Measurements from ENCODE around the gene TXNDC5. TPM values are rescaled to one million over a fixed set of nuclear protein-coding genes. Genes with fewer than 3 reads are reported as not detected.

TXNDC5 gene
- total and polyA plus RNA-seq, 2 experiments from 2014 or later, result 42.9 to 210 TPM

DNA sequence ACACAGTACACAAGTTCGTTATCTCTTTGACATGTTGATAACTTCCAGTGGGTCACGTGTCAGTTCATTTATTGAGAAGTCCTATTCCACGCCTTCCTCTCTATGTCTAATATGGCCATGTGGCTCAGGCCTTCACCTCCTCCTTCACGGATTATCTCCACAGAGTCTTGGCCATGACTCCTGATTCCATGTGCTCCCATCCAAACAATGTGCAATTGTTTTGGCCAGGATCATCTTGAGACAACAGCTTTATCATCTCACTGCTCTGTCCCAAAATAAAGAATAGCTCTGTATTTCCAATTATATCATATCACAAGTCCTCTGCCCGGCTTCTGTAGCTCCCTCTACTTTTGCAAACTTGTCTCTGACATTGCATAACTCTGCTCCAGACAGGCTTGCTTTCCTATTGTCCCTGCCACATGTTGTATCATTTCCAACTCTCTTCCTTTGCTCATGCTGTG, 11.1 kb upstream of the TXNDC5 start:
- peaks cover 10% of the 10 kb centered on the region for H3K36me3 Mint-ChIP-seq (ENCODE audit: low read depth)
- no peaks in the 10 kb centered on the region for H3K79me2 ChIP-seq (replicated peaks; ENCODE audit: insufficient read depth)
- peaks cover 4% of the 10 kb centered on the region; the same call in 1 of the 2 replicates for H3K36me3 ChIP-seq (ENCODE audit: insufficient read depth)
- H3K4me3 ChIP-seq, result no peak overlapping the region
- no peaks in the 10 kb centered on the region for H3F3A ChIP-seq (replicated peaks; ENCODE audit: low read depth)
- no peak overlapping the region for H3K4me2 ChIP-seq
- H3K4me3 Mint-ChIP-seq, result no peak overlapping the region
- DNase-seq (ENCODE audit: low spot score) (no peak), ATAC-seq (no peak)
- H3K27ac ChIP-seq (ENCODE audit: low read depth), result no peak overlapping the region
- no peaks in the 10 kb centered on the region for H3K4me1 ChIP-seq (ENCODE audit: insufficient read depth)
- TF ChIP-seq POLR2AphosphoS5 (IDR thresholded peaks at IDR 0.05; ENCODE audit: low read depth), result no peak
- no peak for TF ChIP-seq EZH2 (IDR thresholded peaks at IDR 0.05; ENCODE audit: low read depth, unreplicated experiment)
- H2AFZ ChIP-seq, result no peak overlapping the region
- H3K9me3 Mint-ChIP-seq, result peaks cover 30% of the 10 kb centered on the region
- H3K4me1 Mint-ChIP-seq, result no peaks in the 10 kb centered on the region
- H3K9me2 ChIP-seq (ENCODE audit: insufficient read depth), result 0 out of 2 replicates have a peak, but pooled peaks cover 3% of the 10 kb centered on the region
- no peaks in the 10 kb centered on the region for H3K27me3 ChIP-seq (ENCODE audit: insufficient read depth)
- no peak overlapping the region for H3K27ac Mint-ChIP-seq
- H4K20me1 ChIP-seq (replicated peaks; ENCODE audit: insufficient read depth), result no peaks in the 10 kb centered on the region
- H3K27me3 Mint-ChIP-seq (ENCODE audit: insufficient read depth, low read depth, poor library complexity), result no peaks in the 10 kb centered on the region

DNA sequence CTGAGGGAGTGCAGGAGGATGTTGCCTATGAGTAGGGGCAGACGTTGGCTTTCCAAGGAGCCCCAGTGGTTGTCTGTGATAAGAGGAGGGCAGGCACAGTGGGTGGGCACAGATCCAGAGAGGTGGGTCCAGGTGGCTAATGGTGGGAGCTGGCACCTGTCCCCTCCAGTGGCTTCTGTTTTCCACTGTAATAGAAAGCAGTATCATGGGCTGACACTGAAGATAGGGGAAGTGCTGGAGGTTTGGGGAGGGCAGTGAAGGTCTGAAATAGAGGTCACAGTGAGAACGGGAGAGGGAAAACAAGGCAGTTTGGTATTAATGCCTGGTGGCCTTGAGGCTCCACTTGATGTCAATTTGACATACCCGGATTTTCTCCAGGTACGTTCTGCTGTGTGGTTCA, 10.5 kb upstream of the TXNDC5 start:
- Mint-ChIP-seq H3K9me3 (peaks cover 25% of the 10 kb centered on the region), H3K4me3 (no peak overlapping the region), H3K27ac (no peak overlapping the region), H3K36me3 (ENCODE audit: low read depth) (peaks cover 10% of the 10 kb centered on the region), H3K4me1 (no peaks in the 10 kb centered on the region), H3K27me3 (ENCODE audit: insufficient read depth, low read depth, poor library complexity) (no peaks in the 10 kb centered on the region)
- Histone ChIP-seq H3F3A (replicated peaks; ENCODE audit: low read depth) (no peaks in the 10 kb centered on the region), H3K4me2 (no peak overlapping the region), H3K36me3 (ENCODE audit: insufficient read depth) (peaks cover 4% of the 10 kb centered on the region; the same call in 1 of the 2 replicates), H3K27me3 (ENCODE audit: insufficient read depth) (no peaks in the 10 kb centered on the region), H3K79me2 (replicated peaks; ENCODE audit: insufficient read depth) (no peaks in the 10 kb centered on the region), H2AFZ (no peak overlapping the region), H4K20me1 (replicated peaks; ENCODE audit: insufficient read depth) (no peaks in the 10 kb centered on the region), H3K9me2 (ENCODE audit: insufficient read depth) (0 out of 2 replicates have a peak, but pooled peaks cover 3% of the 10 kb centered on the region), H3K27ac (ENCODE audit: low read depth) (no peak overlapping the region), H3K4me1 (ENCODE audit: insufficient read depth) (no peaks in the 10 kb centered on the region), H3K4me3 (no peak overlapping the region)
- DNase-seq (ENCODE audit: low spot score) (no peak), ATAC-seq (no peak)
- no peak for TF ChIP-seq POLR2AphosphoS5 (IDR thresholded peaks at IDR 0.05; ENCODE audit: low read depth)
- TF ChIP-seq ZNF114 (CRISPR knock-in tag; IDR thresholded peaks at IDR 0.05), result no peak
- TF ChIP-seq, protein P1, sequence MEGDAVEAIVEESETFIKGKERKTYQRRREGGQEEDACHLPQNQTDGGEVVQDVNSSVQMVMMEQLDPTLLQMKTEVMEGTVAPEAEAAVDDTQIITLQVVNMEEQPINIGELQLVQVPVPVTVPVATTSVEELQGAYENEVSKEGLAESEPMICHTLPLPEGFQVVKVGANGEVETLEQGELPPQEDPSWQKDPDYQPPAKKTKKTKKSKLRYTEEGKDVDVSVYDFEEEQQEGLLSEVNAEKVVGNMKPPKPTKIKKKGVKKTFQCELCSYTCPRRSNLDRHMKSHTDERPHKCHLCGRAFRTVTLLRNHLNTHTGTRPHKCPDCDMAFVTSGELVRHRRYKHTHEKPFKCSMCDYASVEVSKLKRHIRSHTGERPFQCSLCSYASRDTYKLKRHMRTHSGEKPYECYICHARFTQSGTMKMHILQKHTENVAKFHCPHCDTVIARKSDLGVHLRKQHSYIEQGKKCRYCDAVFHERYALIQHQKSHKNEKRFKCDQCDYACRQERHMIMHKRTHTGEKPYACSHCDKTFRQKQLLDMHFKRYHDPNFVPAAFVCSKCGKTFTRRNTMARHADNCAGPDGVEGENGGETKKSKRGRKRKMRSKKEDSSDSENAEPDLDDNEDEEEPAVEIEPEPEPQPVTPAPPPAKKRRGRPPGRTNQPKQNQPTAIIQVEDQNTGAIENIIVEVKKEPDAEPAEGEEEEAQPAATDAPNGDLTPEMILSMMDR (conservative IDR thresholded peaks at IDR 0.05; ENCODE audit: low read depth in 2 of 2), result no peak
- TF ChIP-seq STAT1 (IDR thresholded peaks at IDR 0.05; ENCODE audit: unreplicated experiment), result no peak
- no peak for TF ChIP-seq NANOG (IDR thresholded peaks at IDR 0.05; ENCODE audit: borderline replicate concordance)
- TF ChIP-seq, protein P2, sequence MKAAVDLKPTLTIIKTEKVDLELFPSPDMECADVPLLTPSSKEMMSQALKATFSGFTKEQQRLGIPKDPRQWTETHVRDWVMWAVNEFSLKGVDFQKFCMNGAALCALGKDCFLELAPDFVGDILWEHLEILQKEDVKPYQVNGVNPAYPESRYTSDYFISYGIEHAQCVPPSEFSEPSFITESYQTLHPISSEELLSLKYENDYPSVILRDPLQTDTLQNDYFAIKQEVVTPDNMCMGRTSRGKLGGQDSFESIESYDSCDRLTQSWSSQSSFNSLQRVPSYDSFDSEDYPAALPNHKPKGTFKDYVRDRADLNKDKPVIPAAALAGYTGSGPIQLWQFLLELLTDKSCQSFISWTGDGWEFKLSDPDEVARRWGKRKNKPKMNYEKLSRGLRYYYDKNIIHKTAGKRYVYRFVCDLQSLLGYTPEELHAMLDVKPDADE (IDR thresholded peaks at IDR 0.05), result no peak
- TF ChIP-seq, protein P3, sequence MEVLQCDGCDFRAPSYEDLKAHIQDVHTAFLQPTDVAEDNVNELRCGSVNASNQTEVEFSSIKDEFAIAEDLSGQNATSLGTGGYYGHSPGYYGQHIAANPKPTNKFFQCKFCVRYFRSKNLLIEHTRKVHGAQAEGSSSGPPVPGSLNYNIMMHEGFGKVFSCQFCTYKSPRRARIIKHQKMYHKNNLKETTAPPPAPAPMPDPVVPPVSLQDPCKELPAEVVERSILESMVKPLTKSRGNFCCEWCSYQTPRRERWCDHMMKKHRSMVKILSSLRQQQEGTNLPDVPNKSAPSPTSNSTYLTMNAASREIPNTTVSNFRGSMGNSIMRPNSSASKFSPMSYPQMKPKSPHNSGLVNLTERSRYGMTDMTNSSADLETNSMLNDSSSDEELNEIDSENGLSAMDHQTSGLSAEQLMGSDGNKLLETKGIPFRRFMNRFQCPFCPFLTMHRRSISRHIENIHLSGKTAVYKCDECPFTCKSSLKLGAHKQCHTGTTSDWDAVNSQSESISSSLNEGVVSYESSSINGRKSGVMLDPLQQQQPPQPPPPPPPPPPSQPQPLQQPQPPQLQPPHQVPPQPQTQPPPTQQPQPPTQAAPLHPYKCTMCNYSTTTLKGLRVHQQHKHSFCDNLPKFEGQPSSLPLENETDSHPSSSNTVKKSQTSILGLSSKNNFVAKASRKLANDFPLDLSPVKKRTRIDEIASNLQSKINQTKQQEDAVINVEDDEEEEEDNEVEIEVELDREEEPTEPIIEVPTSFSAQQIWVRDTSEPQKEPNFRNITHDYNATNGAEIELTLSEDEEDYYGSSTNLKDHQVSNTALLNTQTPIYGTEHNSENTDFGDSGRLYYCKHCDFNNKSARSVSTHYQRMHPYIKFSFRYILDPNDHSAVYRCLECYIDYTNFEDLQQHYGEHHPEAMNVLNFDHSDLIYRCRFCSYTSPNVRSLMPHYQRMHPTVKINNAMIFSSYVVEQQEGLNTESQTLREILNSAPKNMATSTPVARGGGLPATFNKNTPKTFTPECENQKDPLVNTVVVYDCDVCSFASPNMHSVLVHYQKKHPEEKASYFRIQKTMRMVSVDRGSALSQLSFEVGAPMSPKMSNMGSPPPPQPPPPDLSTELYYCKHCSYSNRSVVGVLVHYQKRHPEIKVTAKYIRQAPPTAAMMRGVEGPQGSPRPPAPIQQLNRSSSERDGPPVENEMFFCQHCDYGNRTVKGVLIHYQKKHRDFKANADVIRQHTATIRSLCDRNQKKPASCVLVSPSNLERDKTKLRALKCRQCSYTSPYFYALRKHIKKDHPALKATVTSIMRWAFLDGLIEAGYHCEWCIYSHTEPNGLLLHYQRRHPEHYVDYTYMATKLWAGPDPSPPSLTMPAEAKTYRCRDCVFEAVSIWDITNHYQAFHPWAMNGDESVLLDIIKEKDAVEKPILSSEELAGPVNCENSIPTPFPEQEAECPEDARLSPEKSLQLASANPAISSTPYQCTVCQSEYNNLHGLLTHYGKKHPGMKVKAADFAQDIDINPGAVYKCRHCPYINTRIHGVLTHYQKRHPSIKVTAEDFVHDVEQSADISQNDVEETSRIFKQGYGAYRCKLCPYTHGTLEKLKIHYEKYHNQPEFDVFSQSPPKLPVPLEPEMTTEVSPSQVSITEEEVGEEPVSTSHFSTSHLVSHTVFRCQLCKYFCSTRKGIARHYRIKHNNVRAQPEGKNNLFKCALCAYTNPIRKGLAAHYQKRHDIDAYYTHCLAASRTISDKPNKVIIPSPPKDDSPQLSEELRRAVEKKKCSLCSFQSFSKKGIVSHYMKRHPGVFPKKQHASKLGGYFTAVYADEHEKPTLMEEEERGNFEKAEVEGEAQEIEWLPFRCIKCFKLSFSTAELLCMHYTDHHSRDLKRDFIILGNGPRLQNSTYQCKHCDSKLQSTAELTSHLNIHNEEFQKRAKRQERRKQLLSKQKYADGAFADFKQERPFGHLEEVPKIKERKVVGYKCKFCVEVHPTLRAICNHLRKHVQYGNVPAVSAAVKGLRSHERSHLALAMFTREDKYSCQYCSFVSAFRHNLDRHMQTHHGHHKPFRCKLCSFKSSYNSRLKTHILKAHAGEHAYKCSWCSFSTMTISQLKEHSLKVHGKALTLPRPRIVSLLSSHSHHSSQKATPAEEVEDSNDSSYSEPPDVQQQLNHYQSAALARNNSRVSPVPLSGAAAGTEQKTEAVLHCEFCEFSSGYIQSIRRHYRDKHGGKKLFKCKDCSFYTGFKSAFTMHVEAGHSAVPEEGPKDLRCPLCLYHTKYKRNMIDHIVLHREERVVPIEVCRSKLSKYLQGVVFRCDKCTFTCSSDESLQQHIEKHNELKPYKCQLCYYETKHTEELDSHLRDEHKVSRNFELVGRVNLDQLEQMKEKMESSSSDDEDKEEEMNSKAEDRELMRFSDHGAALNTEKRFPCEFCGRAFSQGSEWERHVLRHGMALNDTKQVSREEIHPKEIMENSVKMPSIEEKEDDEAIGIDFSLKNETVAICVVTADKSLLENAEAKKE (CRISPR knock-in tag; IDR thresholded peaks at IDR 0.05), result no peak
- TF ChIP-seq, protein P4, sequence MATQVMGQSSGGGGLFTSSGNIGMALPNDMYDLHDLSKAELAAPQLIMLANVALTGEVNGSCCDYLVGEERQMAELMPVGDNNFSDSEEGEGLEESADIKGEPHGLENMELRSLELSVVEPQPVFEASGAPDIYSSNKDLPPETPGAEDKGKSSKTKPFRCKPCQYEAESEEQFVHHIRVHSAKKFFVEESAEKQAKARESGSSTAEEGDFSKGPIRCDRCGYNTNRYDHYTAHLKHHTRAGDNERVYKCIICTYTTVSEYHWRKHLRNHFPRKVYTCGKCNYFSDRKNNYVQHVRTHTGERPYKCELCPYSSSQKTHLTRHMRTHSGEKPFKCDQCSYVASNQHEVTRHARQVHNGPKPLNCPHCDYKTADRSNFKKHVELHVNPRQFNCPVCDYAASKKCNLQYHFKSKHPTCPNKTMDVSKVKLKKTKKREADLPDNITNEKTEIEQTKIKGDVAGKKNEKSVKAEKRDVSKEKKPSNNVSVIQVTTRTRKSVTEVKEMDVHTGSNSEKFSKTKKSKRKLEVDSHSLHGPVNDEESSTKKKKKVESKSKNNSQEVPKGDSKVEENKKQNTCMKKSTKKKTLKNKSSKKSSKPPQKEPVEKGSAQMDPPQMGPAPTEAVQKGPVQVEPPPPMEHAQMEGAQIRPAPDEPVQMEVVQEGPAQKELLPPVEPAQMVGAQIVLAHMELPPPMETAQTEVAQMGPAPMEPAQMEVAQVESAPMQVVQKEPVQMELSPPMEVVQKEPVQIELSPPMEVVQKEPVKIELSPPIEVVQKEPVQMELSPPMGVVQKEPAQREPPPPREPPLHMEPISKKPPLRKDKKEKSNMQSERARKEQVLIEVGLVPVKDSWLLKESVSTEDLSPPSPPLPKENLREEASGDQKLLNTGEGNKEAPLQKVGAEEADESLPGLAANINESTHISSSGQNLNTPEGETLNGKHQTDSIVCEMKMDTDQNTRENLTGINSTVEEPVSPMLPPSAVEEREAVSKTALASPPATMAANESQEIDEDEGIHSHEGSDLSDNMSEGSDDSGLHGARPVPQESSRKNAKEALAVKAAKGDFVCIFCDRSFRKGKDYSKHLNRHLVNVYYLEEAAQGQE (IDR thresholded peaks at IDR 0.05; ENCODE audit: unreplicated experiment), result no peak

Data from GM23338 (cell line).